OCI-LY7 (cell line): ENCODE data around the gene AKAP7. TPM values are rescaled to one million over a fixed set of nuclear protein-coding genes. Genes with fewer than 3 reads are reported as not detected.

Experiments used
- BruUV-seq: library from RNA; stranded (reverse); fragments of 400-500 nt; replicated peaks from 2 replicates; lab custom pipeline; 2021; lab: Mats Ljungman, UMichigan
- CTCF ChIA-PET: fragments of 300-600 bp; sonication (Branson Sonifier 250); formaldehyde crosslinking; loops from one replicate; lab custom pipeline; 2022; ENCODE audit warnings: antibody characterized with exemption; ENCODE audit not compliant: unreplicated experiment; lab: Charles Lee
- POLR2A ChIA-PET: fragments of 300-600 bp; sonication (Branson Sonifier 250); formaldehyde crosslinking; loops from one replicate; lab custom pipeline; 2022; ENCODE audit warnings: antibody characterized with exemption; lab: Charles Lee
- DNase-seq: peaks from one replicate; pipeline ENCODE4 v3.0.0-alpha.2; 2015; ENCODE audit warnings: low spot score
- H2AFZ ChIP-seq: fragments of 200-600 bp; sonication (generic), shearing (Covaris generic); 2 replicates; pipeline ENCODE4 v1.6.1; 2014; ENCODE audit warnings: mild to moderate bottlenecking, antibody characterized with exemption, low read length, moderate library complexity
- H3K27ac ChIP-seq: fragments of 200-600 bp; sonication (generic); 2 replicates; pipeline ENCODE4 v1.5.1; 2014; ENCODE audit warnings: mixed run types, low read depth, mild to moderate bottlenecking, moderate library complexity, low read length, inconsistent platforms; ENCODE audit not compliant: poor library complexity, severe bottlenecking
- H3K36me3 ChIP-seq: fragments of 200-600 bp; sonication (generic); 2 replicates; pipeline ENCODE4 v1.6.1; 2014; ENCODE audit warnings: mild to moderate bottlenecking, antibody characterized with exemption, low read length, moderate library complexity, mixed read lengths; ENCODE audit not compliant: insufficient read depth
- H3K4me1 ChIP-seq: fragments of 200-600 bp; sonication (generic); 2 replicates; pipeline ENCODE4 v1.5.1; 2014; ENCODE audit warnings: mild to moderate bottlenecking, low read length; ENCODE audit not compliant: insufficient read depth, poor library complexity, severe bottlenecking
- H3K4me2 ChIP-seq: fragments of 200-600 bp; sonication (generic); 2 replicates; pipeline ENCODE4 v1.6.1; 2014; ENCODE audit warnings: mild to moderate bottlenecking, low read length
- H3K4me3 ChIP-seq: fragments of 200-600 bp; sonication (generic); 2 replicates; pipeline ENCODE4 v1.5.1; 2014; ENCODE audit warnings: mild to moderate bottlenecking, low read depth, low read length; ENCODE audit not compliant: poor library complexity, severe bottlenecking
- H3K79me2 ChIP-seq: fragments of 200-600 bp; sonication (generic); 2 replicates; pipeline ENCODE4 v1.6.1; 2016; ENCODE audit warnings: low read depth, mild to moderate bottlenecking, low read length, moderate library complexity, mixed read lengths; ENCODE audit not compliant: insufficient read depth
- H3K9me2 ChIP-seq: fragments of 200-600 bp; sonication (generic); 2 replicates; pipeline ENCODE4 v1.6.1; 2016; ENCODE audit warnings: mild to moderate bottlenecking, low read length, mixed read lengths; ENCODE audit not compliant: insufficient read depth
- H3K9me3 ChIP-seq: fragments of 200-600 bp; sonication (generic); 2 replicates; pipeline ENCODE4 v1.6.1; 2014; ENCODE audit warnings: mild to moderate bottlenecking, mixed run types, low read length, mixed read lengths
- H4K20me1 ChIP-seq: fragments of 200-600 bp; sonication (generic); 2 replicates; pipeline ENCODE4 v1.6.1; 2014; ENCODE audit warnings: mild to moderate bottlenecking, antibody characterized with exemption, low read length, moderate library complexity, mixed read lengths; ENCODE audit not compliant: insufficient read depth
- EZH2phosphoT487 ChIP-seq: fragments of 200-600 bp; sonication (generic); IDR thresholded peaks from 2 replicates; pipeline ENCODE4 v1.6.1; 2018; ENCODE audit warnings: low read depth, borderline replicate concordance, mild to moderate bottlenecking, mixed run types, antibody characterized with exemption, low read length, moderate library complexity, mixed read lengths
- intact Hi-C: fragments of 100-400 bp; cut with micrococcal nuclease; formaldehyde crosslinking; loops from one replicate; pipeline ENCODE4 v1.10.0; 2022; ENCODE audit not compliant: unreplicated experiment
- total RNA-seq, 2 experiments: library from RNA; depleted of rRNA in 1 of 2; stranded (reverse); fragments of >200 nt in 1 of 2; shearing (Covaris generic) in 1 of 2; gene quantifications; 2 replicates each; pipeline ENCODE4 v1.2.3, GENCODE V29; 2014 to 2022
- TF ChIP-seq, protein P1 (sequence below): fragments of 200-600 bp; sonication (generic); conservative IDR thresholded peaks from 2 replicates; pipeline ENCODE4 v1.5.1; 2014; ENCODE audit warnings: mild to moderate bottlenecking, antibody characterized with exemption, low read length, moderate library complexity, mixed read lengths

AKAP7 gene
- total RNA-seq, 2 experiments from 2014 or later = 5.6 to 6.9 TPM

DNA sequence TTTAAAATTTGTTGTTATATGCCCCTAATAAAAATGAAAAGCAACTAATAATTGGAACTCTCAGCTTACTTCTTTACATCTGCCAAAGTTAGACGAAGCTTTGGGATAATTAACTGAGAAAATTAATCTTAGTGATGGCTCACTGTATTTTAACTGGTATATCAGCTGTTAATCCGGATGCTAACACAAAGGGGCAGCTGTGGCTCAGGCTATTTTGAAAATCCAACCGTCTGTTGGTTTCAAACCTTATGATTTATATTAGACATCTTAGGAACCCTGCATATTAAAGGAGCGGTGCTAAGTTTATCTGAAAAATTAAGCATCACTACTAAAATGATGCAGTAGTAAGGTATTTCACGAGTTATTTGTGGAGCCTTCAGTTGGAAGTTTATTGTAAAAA is 96.6 kb downstream of the AKAP7 start:
- no peak overlapping the region for H2AFZ ChIP-seq
- CTCF ChIA-PET = no interaction called here

DNA sequence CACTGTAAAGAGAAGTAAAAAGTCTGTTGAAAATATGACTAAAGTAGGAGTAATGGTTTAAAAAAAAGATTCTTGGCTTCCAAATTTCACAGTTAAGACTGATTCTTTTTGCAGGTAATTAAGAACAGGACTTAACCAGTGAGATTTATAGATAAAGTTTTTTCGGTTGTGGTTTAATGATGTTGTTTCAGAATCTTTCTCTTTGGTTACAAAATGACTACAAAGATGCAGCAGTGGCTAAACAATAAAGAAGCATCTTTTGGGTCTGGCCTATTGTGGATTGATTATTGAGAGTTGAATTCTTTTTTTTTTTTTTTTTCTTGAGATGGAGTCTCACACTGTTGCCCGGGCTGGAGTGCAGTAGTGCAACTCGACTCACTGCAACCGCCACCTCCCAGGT is 109.7 kb downstream of the AKAP7 start:
- Histone ChIP-seq H3K4me2 (no peak overlapping the region), H3K9me2 (no peaks in the 10 kb centered on the region), H3K4me3 (no peak overlapping the region), H3K4me1 (peaks cover 6% of the 10 kb centered on the region), H3K36me3 (no peaks in the 10 kb centered on the region), H3K79me2 (no peaks in the 10 kb centered on the region), H3K9me3 (no peaks in the 10 kb centered on the region), H3K27ac (no peak overlapping the region), H2AFZ (no peak overlapping the region), H4K20me1 (no peaks in the 10 kb centered on the region)
- no TSS peak for BruUV-seq
- no peak for DNase-seq
- intact Hi-C loops = no loop called here
- ChIA-PET POLR2A (interaction anchor here (0.6 kb wide), 1 partner anchor 195 kb away, joined by 3 read pairs; no protein-coding TSS in a partner anchor), CTCF (no interaction called here)
- TF ChIP-seq, protein P1, sequence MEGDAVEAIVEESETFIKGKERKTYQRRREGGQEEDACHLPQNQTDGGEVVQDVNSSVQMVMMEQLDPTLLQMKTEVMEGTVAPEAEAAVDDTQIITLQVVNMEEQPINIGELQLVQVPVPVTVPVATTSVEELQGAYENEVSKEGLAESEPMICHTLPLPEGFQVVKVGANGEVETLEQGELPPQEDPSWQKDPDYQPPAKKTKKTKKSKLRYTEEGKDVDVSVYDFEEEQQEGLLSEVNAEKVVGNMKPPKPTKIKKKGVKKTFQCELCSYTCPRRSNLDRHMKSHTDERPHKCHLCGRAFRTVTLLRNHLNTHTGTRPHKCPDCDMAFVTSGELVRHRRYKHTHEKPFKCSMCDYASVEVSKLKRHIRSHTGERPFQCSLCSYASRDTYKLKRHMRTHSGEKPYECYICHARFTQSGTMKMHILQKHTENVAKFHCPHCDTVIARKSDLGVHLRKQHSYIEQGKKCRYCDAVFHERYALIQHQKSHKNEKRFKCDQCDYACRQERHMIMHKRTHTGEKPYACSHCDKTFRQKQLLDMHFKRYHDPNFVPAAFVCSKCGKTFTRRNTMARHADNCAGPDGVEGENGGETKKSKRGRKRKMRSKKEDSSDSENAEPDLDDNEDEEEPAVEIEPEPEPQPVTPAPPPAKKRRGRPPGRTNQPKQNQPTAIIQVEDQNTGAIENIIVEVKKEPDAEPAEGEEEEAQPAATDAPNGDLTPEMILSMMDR = no peak
- no peak for TF ChIP-seq EZH2phosphoT487

More for the DNA sequence above, 96.6 kb downstream of the AKAP7 start:
- Histone ChIP-seq H3K27ac (no peak overlapping the region), H3K9me2 (no peaks in the 10 kb centered on the region), H4K20me1 (no peaks in the 10 kb centered on the region), H3K36me3 (no peaks in the 10 kb centered on the region), H3K4me3 (no peak overlapping the region), H3K79me2 (no peaks in the 10 kb centered on the region), H3K4me2 (no peak overlapping the region), H3K9me3 (no peaks in the 10 kb centered on the region), H3K4me1 (no peaks in the 10 kb centered on the region)
- intact Hi-C loops = no loop called here
- POLR2A ChIA-PET = interaction anchor here (0.7 to 1.4 kb wide), 2 partner anchors 24 to 240 kb away, joined by 3 to 4 read pairs; no protein-coding TSS in a partner anchor
- no peak for DNase-seq
- BruUV-seq = no TSS peak
- no peak for TF ChIP-seq EZH2phosphoT487
- TF ChIP-seq, protein P1 = 0 out of 2 replicates have a peak, but pooled peaks have one; percentile 15

DNA sequence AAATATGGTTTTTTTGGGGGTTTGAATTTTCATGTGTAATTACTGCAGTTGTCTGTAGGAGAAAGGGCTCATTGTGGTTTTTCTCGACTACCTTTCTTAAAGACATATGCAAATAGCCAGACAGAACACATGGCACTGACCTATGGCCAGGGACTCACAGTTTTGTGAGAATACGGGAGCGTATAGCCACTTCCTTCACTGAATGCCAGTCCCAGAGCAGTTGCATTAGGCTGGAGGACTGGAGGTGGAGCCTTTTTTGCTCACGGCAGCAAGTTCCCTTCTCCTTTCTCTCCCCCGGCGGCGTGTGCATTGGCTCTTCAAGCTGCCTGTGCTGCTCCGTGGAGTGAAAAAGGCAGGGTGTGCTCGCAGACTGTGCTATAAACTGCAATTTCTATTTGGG is 114.9 kb downstream of the AKAP7 start:
- Histone ChIP-seq H3K4me1 (peaks cover 33% of the 10 kb centered on the region), H3K9me2 (no peaks in the 10 kb centered on the region), H3K36me3 (no peaks in the 10 kb centered on the region), H4K20me1 (no peaks in the 10 kb centered on the region), H2AFZ (peak overlapping the region; percentile 60; the same call in 1 of the 2 replicates), H3K9me3 (no peaks in the 10 kb centered on the region), H3K4me3 (peak overlapping the region; percentile 46), H3K4me2 (peak overlapping the region; percentile 60), H3K27ac (no peak overlapping the region), H3K79me2 (no peaks in the 10 kb centered on the region)
- CTCF ChIA-PET = no interaction called here
- no peak for TF ChIP-seq EZH2phosphoT487
- TF ChIP-seq, protein P1 = no peak
- intact Hi-C loops = no loop called here
- DNase-seq = peak; percentile 50
- BruUV-seq = no TSS peak
- POLR2A ChIA-PET = interaction anchor here (0.5 to 0.7 kb wide), 2 partner anchors 9 to 41 kb away, joined by 3 to 4 read pairs; no protein-coding TSS in a partner anchor
